GM21381 (cell line): ENCODE data around the gene ARPC1B.
"Not testable (repeated sequence)": the region's sequence is repeated elsewhere in the genome, so short reads cannot be mapped to it uniquely, and the experiment has no call there.

Experiments
- ATAC-seq: cut with Tn5 transposase; IDR thresholded peaks from one replicate; pipeline ENCODE4 v1.9.1; 2021; ENCODE audit warnings: mild to moderate bottlenecking, moderate library complexity; ENCODE audit not compliant: unreplicated experiment

Gene ARPC1B

DNA sequence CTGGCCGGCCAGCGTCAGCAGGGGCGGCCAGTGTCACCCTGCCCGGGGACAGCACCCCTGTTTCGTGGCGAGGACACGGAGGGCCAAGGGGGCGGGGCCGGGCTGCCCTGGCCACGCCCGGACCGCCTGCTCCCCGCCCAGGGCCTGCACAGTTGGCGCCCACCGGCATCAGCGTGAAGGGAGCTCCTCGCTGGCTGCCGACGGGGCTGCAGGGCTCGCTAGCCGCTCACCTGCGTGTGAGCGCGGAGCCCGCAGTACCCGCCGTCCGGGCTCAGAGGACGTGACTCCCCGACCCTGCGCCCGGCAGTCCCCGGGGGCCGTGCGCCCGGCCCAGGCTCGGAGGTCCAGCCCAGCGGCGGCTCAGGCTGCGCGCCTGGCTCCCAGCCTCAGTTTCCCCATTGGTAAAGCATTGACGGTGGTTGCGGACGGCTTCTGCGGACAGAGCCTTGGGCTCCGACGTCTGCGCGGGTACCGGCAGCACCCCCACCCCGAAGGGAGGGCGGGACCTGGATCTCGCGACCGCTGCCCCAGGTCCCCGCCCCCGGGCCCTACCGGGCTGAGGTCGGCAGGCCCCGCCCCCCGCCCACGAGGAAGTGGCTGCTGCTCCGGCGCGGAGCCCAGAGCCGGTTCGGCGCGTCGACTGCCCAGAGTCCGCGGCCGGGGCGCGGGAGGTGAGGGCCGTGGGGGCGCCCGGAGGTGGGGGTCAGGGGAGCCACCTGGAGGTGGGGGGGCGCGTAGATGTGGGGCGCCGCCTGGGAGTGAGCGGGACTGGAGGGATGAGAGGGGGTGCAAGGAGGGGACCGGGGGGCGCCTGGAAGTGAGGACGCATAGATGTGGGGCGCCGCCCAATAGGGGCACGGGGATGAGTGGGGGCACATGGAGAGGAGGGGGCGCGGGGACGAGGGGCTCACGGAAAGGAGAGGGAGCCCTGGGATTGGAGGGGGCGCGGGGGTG lies at the start of gene ARPC1B:
ARPC1B (plus strand) TSS at position 620 of the 954 bp plus-strand sequence. CDS start 10,985 bp downstream, outside the sequence.
- peak; percentile 49 for ATAC-seq

DNA sequence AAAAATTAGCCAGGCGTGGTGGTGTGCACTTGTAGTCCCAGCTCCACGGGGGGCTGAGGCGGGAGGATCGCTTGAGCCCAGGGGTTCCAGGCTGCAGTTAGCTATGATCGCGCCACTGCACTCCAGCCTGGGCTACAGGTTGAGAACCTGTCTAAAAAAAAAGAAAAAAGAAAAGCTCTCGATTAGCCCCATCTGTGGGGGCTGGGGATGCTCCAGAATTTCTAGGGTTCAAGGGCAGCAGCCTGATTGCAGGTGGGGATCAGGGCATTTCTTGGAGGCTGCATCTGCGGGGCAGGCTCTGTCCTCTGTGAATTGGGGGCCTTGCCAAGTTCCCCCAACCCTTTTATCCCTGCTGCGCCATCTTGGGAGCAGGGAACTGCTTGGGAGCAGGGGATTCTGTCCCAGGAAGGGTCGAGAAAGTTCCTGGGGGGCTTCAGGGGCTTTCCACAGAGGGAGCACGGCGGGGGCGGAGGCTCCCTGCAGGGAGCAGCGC lies 49.5 kb upstream of the ARPC1B start:
- ATAC-seq: no peak

DNA sequence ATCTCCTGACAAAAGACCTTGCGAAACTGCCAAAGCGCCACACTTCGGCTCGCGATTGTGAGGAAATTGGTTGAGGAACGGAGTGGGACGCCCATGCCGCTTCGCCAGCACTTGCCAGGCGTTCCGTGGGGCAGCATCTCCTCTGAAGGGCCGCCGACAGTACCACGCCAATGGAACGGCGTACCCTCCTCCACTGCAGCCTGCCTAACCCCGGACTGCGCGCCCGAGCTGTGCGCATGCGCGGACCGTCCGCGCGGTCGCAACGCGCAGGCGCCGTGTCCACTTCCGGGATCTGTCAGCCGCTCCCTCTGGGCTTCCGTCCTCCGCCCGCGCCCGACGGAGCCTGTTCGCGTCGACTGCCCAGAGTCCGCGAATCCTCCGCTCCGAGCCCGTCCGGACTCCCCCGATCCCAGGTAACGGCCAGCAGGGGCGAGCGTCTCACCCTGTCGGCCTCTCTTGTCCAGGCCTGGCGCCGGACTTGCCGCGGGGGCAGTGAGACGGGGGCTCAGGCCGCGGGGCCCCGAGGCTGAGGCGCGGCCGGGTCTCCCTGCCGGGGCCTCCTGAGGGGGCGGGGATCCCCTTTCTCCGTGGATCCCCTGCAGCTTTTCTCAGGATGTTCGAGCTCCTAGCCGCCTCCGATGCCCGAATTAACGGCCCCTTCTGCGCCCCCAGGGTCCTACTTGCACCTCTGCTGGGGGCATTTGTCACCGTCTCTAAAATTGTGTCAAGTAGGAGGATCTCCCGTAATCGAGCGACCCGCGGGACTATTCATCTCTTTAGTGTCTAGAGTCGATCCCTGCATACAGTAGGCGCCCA lies 48.7 kb upstream of the ARPC1B start, which contains the start of gene ARPC1A:
ARPC1A (plus strand) TSS at position 307 of the 816 bp plus-strand sequence. CDS start 7,456 bp downstream, outside the sequence.
- ATAC-seq: peak; percentile 94

DNA sequence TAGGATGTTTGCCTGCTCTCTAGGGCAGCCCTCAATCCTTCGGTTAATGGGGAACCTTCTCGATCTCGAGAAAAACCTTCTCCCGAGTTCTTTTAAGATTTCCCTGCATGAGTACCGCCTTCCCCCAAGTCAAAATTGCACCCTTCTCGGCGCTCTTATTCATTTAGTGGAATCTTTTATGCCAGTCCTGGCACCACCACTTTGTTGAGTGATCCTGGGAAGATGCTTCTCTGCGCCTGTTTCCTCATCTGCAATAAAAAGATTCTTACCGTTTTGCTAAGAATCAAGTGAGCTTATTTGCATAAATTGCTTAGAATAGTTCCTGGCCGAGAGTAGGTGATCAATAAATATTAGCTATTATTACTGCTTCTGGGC lies 48.1 kb upstream of the ARPC1B start:
- ATAC-seq: no peak

- not testable (repeated sequence) for ATAC-seq
Measured at GRCh38 chr7:99330314-99330961, 44.1 kb upstream of the ARPC1B start.

DNA sequence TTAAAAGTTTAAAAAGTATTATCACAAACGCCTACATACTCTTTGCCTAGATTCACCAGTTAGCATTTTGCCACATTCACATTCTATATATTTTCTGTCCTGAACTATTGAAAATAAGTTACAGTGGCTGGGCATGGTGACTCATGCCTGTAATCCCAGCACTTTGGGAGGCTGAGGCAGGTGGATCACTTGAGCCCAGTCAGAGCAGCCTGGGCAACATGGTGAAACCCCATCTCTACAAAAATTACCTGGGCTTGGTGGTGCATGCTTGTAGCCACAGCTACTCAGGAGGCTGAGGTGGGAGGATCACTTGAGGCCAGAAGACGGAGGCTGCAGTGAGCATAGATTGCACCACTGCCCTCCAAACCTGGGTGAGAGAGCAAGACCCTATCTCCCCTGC lies 43.5 kb upstream of the ARPC1B start:
- ATAC-seq: no peak

GRCh38 chr7:99339595-99339994 lies 34.9 kb upstream of the ARPC1B start:
- ATAC-seq: no peak

DNA sequence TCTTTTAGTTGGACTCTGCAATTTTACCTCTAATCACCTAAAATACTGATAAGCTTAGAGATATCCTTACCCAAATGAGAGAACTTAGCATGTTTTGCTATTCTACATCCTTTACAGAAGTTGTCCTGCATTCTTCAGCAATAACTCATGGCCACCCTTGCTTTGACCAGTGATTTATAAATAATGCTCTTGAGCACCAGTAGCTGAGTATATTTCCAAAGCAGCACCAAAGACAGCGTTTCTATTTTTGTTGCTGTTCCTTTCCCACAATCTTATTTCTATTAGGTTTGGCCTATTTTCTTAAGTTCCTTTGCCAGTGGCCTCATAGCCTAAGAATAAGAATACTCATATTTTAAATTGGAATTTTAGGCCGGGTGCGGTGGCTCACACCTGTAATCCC lies 33.9 kb upstream of the ARPC1B start:
- ATAC-seq: no peak

DNA sequence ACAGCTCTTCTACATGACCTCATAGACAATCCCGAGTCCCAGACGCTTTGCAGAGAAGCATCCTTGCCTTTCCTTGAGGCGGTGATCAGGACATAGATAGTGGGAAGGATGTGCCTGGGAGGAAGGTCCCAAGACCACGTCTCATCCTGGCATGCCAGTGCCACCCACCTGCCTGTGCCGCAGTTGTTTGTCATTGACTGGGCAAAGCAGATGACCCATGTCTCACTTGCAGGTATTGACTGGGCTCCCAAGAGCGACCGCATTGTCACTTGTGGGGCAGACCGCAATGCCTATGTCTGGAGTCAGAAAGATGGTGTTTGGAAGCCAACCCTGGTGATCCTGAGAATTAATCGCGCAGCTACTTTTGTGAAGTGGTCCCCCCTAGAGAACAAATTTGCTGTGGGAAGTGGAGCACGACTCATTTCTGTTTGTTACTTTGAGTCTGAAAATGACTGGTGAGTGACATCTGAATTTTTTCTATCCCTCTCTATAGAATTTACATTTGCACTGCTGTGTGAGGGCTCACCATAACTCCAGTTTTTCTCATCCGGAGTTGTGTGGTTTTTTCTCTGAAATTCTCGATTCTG lies 30.4 kb upstream of the ARPC1B start:
- ATAC-seq: no peak

GRCh38 chr7:99350641-99351040 lies 23.9 kb upstream of the ARPC1B start:
- ATAC-seq: not testable (repeated sequence)

DNA sequence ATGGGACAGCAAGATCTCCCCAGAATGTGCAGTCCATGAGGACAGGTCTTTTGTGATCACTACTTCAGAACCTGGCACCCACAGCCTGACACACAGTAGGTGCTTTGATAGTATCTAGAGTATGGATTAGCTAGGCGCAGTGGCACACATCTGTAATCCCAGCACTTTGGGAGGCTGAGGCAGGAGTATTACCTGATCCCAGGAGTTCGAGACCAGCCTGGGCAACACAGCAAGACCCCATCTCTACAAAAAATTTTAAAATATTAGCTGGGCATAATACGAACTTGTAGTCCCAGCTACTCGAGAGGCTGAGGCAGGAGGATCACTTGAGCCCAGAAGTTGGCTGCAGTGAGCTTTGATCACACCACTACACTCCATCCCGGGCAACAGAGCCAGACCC lies 22.3 kb upstream of the ARPC1B start:
- ATAC-seq: no peak

DNA sequence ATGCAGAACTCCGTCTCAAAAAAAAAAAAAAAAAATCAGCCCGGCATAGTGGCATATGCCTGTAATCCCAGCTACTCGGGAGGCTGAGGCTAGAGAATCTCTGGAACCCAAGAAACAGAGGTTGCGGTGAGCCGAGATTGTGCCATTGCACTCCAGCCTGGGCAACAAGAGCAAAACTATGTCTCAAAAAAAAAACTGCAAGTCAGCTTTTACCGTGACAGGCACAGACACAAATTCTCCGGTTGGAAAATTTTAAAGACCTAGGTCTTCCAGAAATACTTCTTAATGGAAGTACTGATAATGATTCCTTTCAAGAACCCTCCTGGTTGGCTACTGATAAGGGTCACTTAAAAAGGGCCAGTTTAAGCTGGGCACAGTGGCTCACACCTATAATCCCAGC lies 19.4 kb upstream of the ARPC1B start:
- no peak for ATAC-seq

DNA sequence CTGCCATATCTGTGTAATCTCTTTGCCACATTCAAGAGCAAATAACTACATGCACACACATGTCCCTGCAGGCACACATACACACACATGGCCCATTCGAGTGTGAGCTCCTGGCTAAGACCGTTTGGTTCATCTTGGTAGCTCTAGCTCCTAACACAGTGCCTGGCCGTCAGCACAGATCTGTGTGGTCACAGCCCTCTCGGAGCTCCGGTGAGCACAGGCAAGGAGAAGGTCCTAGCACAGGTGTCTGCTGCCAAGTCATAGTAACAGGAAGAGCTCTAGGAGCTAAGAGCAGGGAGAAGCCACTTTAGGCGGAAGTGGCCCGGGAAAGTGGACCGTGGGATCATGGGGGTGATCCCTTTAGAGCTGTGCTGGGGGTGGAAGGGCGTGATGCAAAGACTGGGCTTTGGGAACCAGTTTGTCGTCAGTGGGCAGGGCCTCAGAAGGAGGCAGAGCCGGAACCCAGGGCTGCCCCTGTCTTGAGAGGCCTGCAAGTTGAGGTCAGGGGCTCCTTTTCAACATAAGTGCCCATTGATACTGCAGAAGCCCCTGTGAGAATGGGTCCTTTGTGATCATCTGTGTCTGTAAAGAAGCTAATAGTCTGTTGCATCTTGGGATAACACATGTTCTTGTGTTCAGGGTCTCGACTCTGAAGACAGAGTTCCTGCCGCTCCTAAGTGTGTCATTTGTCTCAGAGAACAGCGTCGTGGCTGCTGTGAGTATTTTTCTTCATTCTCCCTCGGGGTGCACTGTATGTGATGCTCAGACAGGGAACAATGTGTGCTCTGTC lies 16.6 kb upstream of the ARPC1B start:
- no peak for ATAC-seq

DNA sequence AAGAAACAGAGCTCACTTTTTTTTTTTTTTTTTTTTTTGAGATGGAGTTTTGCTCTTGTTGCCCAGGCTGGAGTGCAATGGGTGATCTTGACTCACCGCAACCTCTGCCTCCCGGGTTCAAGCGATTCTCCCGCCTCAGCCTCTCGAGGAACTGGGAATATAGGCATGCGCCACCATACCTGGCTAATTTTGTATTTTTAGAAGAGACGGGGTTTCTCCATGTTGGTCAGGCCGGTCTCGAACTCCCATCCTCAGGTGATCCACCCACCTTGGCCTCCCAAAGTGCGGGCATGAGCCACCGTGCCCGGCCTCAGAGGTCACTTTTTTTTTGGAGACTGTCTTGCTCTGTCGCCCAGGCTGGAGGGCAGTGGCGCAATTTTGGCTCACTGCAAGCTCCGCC lies 16.0 kb upstream of the ARPC1B start:
- ATAC-seq: not testable (repeated sequence)

DNA sequence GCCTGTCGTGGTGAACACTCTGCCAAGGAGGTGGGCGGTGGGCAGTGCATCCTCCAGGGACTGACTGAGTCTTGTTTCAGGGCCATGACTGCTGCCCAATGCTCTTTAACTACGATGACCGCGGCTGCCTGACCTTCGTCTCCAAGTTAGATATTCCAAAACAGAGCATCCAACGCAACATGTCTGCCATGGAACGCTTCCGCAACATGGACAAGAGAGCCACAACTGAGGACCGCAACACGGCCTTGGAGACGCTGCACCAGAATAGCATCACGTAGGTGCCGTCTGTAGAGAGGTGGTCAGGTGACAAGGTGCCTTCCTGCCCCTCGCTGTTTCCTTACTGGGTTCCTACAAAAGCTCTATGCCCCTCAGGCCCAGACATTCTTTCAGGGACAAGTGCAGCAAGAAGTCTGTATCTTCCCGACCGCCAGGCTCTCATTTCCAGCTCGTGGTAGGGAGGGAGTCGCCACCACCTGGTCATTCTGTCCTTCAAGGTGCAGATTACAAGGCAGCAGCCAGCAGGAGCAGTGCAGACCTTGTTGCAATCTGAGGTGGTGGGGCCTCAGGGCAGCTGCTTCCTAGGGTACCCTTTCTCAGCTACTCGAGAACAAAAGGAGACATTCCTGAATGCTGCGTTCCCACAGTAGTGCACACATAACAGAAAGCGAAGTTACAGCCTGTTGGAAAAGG lies 14.9 kb upstream of the ARPC1B start:
- no peak for ATAC-seq

DNA sequence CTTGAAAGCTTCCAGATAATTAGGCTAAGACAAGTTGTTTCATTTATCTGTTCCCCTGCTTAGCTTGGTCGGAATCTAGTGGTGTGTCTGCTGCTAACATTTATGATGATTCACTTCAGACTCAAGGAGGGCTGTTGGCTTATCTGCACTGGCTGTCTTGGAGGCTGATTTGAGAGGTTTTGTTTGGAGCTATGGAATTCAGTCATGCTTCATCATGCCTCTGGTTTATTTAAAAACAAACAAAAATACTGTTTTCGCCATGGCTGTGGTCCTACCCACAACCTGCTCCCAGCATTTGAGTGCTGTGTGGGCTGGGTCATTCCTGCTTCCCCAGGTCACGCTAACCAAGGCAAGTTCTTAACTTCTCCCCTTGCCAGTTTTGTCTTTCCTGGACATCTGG lies 11.7 kb upstream of the ARPC1B start:
- ATAC-seq: no peak

DNA sequence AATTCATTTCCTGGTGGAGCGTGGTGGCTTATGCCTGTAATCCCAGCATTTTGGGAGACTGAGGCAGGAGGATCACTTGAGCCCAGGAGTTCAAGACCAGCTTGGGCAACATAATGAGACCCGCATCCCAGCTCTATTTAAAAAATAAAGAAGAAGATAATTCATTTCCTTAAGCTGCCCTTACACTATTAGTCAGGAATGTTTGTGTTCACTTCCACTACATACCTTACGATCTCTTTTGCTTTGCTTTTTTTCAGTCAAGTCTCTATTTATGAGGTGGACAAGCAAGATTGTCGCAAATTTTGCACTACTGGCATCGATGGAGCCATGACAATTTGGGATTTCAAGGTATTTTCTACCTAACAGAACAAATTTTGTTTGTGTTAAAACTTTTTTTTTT lies 11.2 kb upstream of the ARPC1B start:
- ATAC-seq: no peak

GRCh38 chr7:99365318-99366141 lies 9.0 kb upstream of the ARPC1B start:
- no peak for ATAC-seq
